ENCODE results near the gene FABP1.

GRCh38 chr2:88161446-88162244 lies 33.8 kb upstream of the FABP1 start:
- no peak for TF ChIP-seq POLR2A (IDR thresholded peaks at IDR 0.05; ENCODE audit: low read depth, low read length)
- TF ChIP-seq FOS (IDR thresholded peaks at IDR 0.05; ENCODE audit: low read depth, low read length) = no peak
- TF ChIP-seq, protein P1, sequence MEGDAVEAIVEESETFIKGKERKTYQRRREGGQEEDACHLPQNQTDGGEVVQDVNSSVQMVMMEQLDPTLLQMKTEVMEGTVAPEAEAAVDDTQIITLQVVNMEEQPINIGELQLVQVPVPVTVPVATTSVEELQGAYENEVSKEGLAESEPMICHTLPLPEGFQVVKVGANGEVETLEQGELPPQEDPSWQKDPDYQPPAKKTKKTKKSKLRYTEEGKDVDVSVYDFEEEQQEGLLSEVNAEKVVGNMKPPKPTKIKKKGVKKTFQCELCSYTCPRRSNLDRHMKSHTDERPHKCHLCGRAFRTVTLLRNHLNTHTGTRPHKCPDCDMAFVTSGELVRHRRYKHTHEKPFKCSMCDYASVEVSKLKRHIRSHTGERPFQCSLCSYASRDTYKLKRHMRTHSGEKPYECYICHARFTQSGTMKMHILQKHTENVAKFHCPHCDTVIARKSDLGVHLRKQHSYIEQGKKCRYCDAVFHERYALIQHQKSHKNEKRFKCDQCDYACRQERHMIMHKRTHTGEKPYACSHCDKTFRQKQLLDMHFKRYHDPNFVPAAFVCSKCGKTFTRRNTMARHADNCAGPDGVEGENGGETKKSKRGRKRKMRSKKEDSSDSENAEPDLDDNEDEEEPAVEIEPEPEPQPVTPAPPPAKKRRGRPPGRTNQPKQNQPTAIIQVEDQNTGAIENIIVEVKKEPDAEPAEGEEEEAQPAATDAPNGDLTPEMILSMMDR (conservative IDR thresholded peaks at IDR 0.05; ENCODE audit: low read depth, low read length) = no peak
- TF ChIP-seq NFE2L2 (IDR thresholded peaks at IDR 0.05; ENCODE audit: low read depth, low read length) = no peak
- no peak for TF ChIP-seq MXI1 (IDR thresholded peaks at IDR 0.05; ENCODE audit: borderline replicate concordance, low read depth, low read length)

All from IMR-90 (cell line).